GM12873 (cell line): ENCODE results near the gene ATP2B2.

Experiments
- TF ChIP-seq, protein P1 (sequence below): IDR thresholded peaks from 2 replicates; pipeline ENCODE4 v1.5.1; 2012; ENCODE audit warnings: low read depth, mild to moderate bottlenecking, moderate library complexity, low read length, control low read depth; ENCODE audit not compliant: insufficient read depth; ENCODE audit errors: missing control alignments

The ATP2B2 gene

DNA sequence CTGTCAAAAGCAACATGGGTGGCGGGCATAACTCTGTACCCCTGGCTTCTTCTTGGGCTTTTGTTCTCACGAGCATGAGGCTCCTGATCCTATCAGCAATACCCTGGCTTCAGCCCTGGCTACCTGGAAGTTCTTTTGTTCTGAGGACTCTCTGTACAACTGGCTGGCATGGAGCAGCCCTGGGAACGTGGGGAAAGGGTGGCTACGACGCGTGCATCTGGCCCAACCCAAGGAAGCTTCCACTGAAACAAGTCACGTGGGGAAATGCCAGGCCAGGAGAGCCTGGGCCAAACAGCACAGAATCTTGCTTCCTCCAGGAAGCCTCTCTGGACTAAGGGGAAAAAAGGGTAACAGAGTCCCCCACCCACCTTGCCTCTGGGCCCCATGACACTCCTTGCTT lies 22.7 kb upstream of the ATP2B2 start:
- TF ChIP-seq, protein P1, sequence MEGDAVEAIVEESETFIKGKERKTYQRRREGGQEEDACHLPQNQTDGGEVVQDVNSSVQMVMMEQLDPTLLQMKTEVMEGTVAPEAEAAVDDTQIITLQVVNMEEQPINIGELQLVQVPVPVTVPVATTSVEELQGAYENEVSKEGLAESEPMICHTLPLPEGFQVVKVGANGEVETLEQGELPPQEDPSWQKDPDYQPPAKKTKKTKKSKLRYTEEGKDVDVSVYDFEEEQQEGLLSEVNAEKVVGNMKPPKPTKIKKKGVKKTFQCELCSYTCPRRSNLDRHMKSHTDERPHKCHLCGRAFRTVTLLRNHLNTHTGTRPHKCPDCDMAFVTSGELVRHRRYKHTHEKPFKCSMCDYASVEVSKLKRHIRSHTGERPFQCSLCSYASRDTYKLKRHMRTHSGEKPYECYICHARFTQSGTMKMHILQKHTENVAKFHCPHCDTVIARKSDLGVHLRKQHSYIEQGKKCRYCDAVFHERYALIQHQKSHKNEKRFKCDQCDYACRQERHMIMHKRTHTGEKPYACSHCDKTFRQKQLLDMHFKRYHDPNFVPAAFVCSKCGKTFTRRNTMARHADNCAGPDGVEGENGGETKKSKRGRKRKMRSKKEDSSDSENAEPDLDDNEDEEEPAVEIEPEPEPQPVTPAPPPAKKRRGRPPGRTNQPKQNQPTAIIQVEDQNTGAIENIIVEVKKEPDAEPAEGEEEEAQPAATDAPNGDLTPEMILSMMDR = no peak

DNA sequence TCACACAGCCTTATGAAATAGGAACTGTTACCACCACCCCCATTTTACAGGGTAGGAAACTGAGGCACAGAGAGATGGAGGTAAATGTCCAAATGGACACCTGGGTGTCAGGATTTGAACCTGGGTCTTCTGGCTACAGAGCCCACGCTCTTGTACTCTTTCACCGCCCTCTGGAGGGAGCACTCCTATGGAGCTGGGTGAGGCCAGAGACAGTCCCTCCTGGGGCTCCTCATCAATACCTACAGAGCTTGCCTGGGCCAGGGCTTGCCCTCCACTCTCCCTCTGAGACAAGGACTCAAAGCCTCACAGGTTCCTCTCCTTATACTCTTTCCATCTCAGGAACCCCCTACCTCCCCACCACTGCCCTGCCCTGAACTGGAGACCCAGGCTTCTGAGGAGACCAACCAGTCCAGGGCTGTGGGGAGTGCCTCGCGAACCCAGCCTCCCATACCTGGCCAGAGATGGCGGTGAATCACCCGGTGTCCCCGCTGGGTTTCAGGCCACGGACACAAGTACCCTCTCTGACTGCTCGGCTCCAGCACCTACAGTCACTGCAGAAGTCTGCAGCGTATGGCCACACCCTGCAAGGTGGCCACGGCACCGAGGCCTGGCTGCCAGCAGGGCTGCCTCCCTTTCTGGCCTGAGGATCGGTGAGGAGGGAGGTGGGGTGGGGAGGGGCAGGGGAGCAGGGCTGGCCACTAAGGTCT lies 22.1 kb upstream of the ATP2B2 start:
- TF ChIP-seq, protein P1 = no peak

DNA sequence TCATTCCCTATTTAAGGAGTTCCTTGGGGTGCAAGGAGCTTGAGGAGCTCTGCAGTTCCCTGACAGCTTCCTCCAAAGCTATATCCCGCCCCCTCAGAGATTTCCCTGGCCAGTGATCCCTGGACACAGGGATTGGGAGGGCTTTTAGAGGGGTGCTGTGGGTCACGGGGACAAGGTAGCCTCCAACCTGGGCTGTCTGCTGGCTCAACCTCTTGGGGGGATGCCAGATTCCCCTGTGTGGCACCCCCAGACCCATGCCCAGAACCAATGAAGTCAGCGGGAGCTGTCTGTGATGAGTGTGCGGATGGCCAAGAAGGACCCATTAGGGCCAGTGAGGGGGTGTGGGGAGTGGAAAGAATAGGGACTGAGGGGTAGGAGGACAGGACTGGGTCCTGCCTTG lies 21.0 kb upstream of the ATP2B2 start:
- TF ChIP-seq, protein P1 = no peak

DNA sequence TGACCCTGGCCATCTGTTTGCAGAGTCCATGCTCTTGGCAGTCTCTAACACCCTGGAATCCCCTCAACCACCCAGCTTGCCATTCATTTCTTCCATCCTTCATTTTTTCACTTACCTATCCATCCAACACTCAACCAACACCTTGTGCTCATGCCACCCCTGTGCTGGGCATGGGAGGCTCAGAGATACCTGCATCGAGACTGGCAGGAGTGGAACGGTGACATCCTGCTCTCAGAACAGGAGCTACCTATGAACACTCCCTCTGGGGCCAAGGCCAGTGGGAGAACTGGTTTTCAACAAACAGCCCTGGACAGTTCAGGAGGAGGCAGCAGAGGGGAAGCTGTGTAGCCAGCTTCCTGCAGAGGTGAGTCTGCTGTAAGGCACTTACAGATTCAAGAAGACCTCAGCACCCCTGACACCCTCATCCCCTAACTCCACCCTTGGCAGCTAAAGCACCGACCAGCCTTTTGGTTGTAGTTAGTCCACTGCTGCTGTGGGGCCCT lies 19.5 kb upstream of the ATP2B2 start:
- TF ChIP-seq, protein P1 = no peak

DNA sequence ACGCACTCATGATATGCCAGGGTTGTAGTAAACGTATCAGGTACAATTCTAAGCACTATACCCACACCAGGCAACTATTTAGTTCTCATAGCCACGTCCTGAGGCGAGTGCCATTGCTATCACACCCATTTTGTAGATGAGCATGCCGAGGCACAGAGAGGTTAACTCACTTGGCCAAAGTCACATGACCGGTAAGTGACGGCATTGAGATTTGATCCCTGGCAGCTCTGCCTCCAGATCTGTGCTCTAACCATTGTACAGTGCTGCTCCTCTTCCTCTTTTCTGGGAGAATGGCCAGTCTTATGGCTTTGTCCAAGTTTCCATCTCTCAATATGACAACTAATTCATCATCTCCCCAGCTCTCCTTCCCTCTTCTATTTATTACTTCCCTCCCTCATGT lies 18.9 kb upstream of the ATP2B2 start:
- TF ChIP-seq, protein P1 = no peak

DNA sequence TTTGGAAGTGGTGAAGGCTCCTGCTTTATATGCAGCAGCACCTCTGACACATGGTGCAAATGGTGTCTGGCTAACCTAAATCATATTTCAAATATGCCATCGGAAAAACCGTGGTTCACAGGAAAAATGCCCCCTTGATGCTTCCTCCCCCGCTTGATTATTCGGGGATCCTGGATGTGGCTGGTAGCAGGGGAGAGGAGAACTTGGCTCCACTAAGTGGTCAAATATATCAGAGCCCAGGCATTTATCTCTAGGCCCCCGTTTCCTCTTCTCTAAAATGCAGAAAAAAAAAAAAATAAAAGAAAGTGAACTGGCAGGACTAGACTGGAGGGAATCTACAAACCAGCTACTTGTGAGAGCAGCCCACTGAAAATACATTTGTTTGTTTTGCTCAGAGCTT lies 18.2 kb upstream of the ATP2B2 start:
- TF ChIP-seq, protein P1 = no peak

DNA sequence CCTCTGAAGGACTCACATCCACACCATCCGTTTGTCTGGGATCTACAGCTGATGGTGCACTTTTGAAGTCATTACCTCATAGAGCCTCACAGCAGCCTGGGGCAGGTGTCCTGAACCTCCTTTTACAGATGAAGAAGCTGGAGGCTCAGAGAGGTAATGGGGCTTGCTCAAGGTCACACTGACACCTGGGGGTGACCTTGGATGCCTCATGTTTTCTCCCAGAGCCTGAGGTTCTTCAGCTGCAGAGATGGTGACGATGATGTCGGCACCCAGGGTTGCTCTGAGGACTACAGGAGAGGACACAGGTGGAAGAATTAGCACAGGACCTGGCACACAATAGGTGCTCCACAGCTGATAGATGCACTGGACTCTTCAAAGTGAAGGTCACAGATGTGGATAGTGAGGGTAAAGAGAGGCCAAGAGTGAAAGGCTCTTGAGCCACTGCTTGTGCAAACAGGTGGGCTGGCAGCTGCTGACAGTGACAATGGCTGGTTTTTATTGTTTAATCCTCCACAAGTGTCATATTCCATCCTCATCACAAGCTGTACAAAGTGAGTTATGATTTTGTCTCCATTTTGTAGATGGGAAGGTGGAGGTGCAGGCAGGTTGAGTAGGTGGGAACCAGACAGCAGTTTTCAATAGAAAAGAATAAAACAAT lies 17.4 kb upstream of the ATP2B2 start:
- TF ChIP-seq, protein P1 = no peak
